Measurements from ENCODE around the gene TVP23A.
"Not testable (repeated sequence)": the region's sequence is repeated elsewhere in the genome, so short reads cannot be mapped to it uniquely, and the experiment has no call there.

The TVP23A gene

DNA sequence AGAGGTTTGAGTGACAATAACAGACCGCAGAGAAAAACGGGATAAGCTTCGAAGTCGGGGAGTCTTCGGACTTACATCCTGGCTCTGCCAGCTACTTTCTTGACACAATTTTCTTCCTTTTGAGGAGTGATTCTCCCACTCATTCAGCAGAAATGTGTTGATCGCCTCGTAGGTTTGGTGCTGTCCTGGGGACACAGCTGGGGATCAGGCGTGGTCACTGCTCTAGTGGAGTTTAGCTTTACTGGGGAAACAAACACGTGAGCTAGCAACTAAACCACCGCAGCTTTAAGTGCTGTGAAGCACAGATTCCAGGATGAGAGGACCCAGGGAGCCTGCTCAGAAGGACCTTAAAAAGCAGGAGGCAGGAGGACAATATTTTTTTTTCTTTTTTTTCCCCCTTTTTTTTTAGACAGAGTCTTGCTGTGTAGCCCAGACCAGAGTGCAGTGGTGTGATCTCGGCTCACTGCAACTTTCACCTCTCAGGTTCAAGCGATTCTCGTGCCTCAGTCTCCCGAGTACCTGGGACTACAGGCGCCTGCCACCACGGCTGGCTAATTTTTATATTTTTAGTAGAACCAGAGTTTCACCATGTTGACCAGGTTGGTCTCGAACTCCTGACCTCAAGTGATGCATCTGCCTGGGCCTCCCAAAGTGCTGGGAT lies 74.1 kb downstream of the TVP23A start:
- DNase-seq, result no peak

DNA sequence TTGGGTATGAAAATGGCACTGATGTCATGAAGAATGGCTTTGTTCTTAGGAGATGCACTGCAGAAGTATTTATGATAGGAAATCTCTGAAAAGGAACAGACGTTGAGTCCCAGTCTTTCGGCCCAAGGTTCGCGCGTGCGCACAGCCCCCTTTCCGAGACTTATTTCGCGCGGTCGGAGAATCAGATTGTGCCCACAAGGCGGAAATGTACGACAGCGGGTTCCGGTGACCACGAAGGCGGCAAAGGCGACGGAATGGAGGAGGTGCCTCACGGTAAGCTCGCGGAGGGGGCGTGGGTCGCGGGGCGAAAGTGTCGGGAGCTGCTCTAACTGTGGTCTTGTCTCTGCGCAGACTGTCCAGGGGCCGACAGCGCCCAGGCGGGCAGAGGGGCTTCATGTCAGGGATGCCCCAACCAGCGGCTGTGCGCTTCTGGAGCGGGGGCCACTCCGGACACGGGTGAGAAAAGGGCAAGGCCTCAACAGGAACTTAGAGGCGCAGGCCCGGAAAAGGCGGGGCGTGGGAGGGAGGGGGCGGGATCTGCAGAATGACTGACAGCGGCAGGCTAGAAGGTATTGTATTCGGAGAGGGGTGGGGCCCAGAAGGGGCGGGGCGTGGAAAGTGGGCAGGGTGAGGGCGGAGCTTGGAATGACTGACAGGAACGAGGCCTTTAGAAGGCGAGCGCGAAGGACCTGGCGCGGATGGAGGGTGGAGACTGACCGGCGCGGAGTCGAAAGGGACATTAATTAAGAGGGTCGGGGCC lies 74.8 kb downstream of the TVP23A start, which contains the start of gene NUBP1:
NUBP1 (plus strand) TSS at position 233 of the 760 bp plus-strand sequence; CDS start at position 255, 22 bp downstream.
- peak; percentile 100 for DNase-seq

DNA sequence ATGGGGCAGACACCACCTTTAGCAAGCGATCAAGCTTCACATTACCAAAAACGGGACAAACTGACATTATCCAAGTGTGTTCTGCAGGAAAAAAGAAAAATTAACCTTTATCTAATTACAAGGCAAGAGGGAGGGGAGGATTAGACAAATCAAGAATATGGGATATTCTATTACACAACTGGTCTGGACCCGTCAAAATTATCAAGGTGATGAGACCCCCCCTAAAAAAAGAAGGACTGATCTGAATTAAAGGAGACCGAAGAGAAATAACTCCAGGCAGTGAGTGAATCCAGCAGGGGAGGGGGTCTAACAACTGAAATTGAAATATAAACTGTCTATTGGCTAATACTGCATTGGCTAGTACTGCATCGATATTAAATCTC lies 75.4 kb downstream of the TVP23A start:
- DNase-seq, result no peak

DNA sequence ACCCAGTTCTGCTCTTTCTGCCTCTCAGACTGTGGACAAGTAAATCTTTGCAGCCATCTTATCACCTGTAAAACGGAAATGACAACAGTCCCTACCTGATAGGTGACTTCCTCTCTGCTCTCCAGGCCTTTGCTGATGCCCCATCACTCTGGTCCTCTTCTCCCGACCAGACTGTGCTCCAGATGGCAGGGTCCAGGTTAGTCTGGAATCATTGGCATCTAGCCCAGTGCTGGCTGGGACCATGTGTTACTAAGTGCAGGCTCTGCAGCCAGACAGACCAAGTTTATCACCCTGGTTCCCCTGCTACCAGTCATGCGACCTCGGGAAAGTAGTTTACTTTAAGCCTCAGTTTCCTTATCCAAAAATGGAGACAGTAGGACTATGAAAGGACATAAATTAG lies 76.8 kb downstream of the TVP23A start:
- no peak for DNase-seq

DNA sequence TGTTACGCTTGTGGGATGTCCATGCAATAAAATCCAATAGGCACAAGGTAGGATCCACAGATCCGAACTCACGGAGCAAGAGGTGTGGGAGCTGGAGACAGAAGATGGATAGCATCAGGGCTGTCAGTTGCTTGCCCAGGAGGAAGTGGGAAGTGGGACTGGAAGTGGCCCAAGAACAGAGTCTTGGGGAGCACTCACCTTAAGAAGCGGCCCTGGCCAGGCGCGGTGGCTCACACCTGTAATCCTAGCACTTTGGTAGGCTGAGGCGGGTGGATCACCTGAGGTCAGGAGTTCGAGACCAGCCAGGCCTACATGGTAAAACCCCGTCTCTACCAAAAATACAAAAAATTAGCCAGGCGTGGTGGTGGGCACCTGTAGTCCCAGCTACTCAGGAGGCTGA lies 77.3 kb downstream of the TVP23A start:
- not testable (repeated sequence) for DNase-seq

DNA sequence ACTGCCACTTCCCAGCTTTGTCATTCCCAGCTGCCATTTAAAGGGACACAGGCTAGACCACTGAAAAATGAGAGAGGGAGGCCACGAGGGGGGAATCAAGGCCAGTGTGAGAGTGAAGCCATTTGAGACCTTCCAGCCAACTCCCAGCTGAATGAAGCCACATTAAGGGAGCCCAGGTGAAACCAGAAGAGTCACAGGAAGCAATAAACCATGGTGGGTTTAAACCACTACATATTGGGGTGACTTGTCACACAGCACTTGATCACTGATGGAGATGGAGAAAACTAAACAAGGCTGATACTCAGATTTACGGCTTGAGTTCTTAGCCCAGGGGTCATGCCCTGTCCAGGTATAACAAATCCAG lies 77.8 kb downstream of the TVP23A start:
- no peak for DNase-seq

DNA sequence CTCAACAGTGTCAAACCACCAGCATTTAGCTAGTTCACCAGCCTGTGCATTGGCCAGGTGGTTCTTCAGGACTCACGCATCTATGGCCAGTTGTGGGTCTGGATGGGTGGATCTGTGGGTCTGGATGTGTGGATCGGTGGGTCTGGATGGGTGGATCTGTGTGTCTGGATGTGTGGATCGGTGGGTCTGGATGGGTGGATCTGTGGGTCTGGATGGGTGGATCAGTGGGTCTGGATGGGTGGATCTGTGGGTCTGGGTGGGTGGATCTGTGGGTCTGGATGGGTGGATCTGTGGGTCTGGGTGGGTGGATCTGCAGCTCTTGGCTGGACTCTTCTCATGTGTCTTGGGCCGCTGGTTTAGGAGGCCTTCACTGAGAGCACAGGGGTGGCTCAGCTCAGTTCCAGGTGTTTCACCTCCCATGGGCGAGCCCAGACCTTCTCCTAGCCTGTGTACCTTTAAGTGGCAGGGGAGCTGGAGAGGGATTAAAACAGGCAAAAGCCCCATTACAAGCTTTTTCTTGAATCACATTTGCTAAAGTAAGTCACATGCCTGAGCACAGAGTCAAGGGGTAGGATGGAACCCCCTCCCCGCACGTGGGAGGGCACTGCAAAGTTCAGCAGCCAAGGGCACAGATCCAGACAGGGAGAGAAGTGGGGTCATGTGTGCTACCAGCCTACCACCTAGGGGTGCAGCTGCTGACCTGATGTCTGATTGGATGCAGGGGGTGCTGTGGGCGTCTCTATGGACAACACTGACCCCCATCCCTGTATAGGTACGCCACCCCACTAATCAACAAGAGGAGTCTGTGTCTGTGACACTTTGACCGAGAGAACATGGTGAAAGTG lies 78.4 kb downstream of the TVP23A start:
- DNase-seq, result no peak

DNA sequence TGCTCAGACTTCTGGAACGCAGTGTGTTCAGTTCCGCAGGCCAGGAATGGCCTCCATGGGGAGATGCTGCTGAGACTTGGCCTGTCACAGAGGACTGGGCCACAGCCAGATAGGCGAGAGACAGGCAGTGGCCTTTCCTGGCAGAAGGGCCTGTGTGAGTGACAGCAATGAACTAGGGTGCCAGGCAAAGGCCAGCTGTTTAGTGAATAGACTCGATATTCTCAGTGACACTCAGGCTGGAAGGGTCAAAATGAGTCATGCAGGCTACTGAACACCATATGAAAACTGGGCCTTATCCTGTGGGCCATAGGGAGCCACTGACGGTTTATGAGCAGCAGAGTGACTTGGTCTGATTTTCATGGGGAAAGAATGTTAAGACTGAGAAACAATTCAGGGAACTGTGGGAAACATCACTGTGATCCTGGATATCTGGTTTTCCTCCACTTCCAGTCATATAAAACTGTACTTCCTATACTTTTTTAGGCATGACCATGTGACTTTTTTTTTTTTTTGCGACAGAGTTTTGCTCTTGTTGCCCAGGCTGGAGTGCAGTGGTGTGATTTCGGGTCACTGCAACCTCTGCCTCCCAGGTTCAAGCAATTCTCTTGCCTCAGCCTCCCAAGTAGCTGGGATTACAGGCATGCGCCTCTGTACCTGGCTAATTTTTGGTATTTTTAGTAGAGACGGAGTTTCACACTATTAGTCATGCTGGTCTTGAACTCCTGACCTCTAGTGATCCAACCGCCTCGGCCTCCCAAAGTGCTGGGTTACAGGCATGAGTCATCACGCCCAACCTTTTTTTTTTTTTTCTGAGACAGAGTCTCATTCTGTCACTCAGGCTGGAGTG lies 80.1 kb downstream of the TVP23A start:
- DNase-seq, result no peak

DNA sequence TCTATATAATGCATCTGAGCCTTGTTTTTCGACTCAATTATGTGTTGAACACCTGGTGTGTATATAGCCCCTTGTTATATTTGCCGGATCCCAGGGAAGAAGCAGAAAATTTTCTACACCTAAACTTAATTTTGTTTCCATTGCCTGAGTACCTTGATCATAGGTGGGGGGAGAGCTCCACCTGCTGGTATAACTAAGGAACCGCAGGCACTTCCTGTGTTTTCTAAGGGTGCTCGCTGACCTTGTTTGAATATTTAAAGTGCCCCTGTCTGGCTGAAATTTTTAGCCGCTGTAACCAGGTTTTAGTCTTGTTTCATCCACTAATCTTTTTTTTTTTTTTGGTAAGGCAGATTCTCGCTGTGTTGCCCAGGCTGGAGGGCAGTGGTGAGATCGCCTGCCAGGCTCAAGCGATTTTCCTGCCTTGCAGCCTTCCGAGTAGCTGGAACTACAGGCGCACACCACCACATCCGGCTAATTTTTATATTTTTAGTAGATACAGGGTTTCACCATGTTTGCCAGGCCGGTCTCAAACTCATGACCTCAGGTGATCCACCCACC lies 81.4 kb downstream of the TVP23A start:
- peak; percentile 82 for DNase-seq

DNA sequence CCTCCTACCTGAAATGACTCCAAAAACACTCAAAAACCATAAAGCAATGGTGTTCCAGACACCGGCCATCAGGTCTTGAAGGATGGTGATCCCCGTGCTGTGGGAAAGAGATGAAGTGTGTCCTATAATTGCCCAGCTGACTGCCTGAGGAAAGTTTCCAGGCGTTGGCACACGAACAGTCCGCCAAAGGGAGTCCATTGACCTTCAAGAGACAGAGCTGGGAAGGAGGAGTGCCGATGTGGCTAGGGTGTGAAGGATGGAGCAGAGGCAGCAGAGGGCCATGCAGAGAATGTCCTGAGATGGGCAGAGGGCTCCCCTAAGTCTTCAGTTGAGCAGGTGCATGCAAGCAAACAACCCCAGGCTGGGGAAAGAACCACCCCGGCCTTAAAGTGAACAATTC lies 86.8 kb downstream of the TVP23A start:
- DNase-seq, result no peak

DNA sequence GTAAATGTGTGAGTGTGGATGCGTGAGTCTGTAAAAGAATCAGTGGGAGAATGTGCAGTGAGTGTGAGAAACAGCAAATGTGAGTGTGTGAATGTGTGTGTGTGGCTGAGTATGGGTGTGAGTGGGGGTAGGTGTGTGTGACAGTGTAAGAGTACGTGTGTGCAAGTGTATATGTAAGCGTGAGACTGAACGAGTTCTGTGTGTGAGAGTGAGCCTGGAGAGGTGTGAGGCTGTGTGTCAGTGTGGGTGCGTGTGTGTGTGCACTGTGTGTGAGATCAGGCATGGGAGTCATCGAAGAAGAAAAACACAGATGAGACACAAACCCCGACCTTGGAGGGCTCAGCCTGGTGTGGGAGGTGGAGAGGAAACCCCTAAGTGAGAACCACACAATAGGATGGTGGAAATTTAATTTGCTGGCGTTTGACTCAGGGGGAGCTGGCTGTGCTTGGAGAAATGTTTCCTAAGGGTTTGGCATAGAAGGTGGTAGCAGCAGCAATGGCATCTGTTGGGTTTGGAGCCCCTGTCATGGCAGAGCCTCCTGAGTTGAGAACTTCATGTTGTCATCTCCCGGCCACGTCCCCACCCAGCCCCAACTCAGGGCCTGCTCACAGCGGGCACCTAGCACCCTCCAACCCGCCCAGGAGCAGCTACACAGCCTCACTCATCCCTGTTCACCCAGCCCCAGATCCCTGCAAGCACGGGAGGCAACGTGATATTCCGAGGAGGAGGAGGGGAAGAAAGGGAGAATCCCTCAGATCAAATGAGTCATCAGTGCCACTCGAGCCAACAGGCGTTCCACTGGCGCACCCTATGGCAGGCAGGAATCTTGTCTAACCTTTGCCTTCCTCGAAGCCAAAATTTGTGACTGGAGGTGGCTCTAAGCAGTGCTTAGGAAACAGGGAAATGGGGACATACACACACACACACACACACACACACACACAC lies 89.2 kb downstream of the TVP23A start:
- no peak for DNase-seq

DNA sequence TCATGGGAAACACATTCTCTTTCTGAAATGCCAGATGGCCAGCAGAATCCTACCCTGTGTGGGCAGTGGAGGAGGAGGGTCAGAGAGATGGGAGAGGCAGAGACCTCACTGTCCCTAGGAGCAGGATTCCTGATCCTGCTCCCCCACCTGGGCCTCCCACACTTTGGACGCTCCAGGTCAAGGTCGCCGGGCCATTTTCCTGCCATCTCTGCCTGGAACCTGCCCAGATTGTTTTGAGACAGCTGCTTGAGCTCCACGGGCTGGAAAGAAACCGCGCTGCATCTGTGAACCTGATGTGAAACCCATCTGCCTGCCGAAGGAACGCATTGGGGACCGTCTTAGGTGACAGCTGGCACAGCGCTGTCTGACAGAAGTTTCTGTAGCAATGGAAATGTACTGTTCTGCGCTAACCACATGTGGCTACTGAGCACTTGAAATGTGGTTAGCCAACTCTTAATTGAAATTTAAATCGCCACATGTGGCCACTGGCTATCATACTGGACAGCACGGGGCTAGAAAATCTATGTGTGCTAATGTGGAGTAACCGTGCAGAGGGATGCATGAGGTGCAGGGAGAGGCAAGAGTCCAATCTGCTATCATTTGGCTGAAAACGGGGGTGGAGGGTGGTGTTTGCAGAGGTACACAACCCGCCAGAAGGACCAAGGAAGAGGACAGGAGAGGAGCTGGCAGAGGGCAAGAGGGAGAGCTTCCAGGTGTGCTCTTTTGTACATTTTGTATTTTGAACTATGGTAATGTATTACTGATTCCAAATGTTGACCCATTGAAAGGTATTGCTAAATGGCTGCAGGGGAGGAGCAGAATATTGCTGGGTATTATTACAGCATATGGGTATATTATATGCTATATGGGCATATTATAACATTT lies 90.3 kb downstream of the TVP23A start:
- DNase-seq, result no peak

Measured in right hindlimb (tissue), 1 donor.